Effector memory CD8-positive, alpha-beta T cell (primary cell): ENCODE measurements around the gene XK.

ENCODE experiments used
- ATAC-seq: fragments of 150-1000 bp; cut with Tn5 transposase; replicated peaks from 2 replicates; pipeline ENCODE4 v1.10.0; 2021; ENCODE audit warnings: mild to moderate bottlenecking, moderate library complexity
- DNase-seq, 3 experiments: peaks; one replicate each; pipeline ENCODE4 v3.0.0; 2021
- H3K27ac Mint-ChIP-seq, 2 donors: one replicate each; pipeline ENCODE4 v1.8.0; 2022; ENCODE audit warnings: mild to moderate bottlenecking in 2 of 2, mixed read lengths in 2 of 2, moderate library complexity in 2 of 2
- H3K27me3 Mint-ChIP-seq, 2 donors: one replicate each; pipeline ENCODE4 v1.8.0; 2022; ENCODE audit warnings: mixed read lengths in 2 of 2
- H3K36me3 Mint-ChIP-seq: one replicate; pipeline ENCODE4 v1.8.0; 2022; ENCODE audit warnings: mild to moderate bottlenecking, moderate library complexity, mixed read lengths; ENCODE audit not compliant: insufficient read depth
- H3K4me1 Mint-ChIP-seq, 2 donors: one replicate each; pipeline ENCODE4 v1.8.0; 2022; ENCODE audit warnings: low read depth in 2 of 2, mixed read lengths in 2 of 2
- H3K4me3 Mint-ChIP-seq, 2 donors: one replicate each; pipeline ENCODE4 v1.8.0; 2022; ENCODE audit warnings: mild to moderate bottlenecking in 2 of 2, mixed read lengths in 2 of 2, moderate library complexity in 2 of 2
- H3K9me3 Mint-ChIP-seq, 2 donors: one replicate each; pipeline ENCODE4 v1.8.0; 2022; ENCODE audit warnings: mixed read lengths in 2 of 2

XK gene

GRCh38 chrX:37692918-37693317 is 7.3 kb downstream of the XK start:
- no peaks in the 10 kb centered on the region for H3K36me3 Mint-ChIP-seq

GRCh38 chrX:37697169-37697760 is 11.7 kb downstream of the XK start:
- no peaks in the 10 kb centered on the region for H3K27me3 Mint-ChIP-seq
- H3K27ac Mint-ChIP-seq, result no peak overlapping the region
- H3K9me3 Mint-ChIP-seq, result no peaks in the 10 kb centered on the region
- DNase-seq, result no peak
- no peak overlapping the region for H3K4me3 Mint-ChIP-seq
- H3K4me1 Mint-ChIP-seq, result no peaks in the 10 kb centered on the region
- ATAC-seq, result no peak
- H3K36me3 Mint-ChIP-seq, result no peaks in the 10 kb centered on the region

More at GRCh38 chrX:37692918-37693317, 7.3 kb downstream of the XK start:
- DNase-seq, result no peak
- Mint-ChIP-seq H3K4me3 (no peak overlapping the region), H3K9me3 (no peaks in the 10 kb centered on the region), H3K27ac (no peak overlapping the region), H3K4me1 (no peaks in the 10 kb centered on the region), H3K27me3 (no peaks in the 10 kb centered on the region)
- no peak for ATAC-seq

GRCh38 chrX:37701588-37701987 is 16.0 kb downstream of the XK start:
- H3K36me3 Mint-ChIP-seq, result no peaks in the 10 kb centered on the region
- DNase-seq, result no peak
- no peaks in the 10 kb centered on the region for H3K27me3 Mint-ChIP-seq
- H3K4me1 Mint-ChIP-seq, result no peaks in the 10 kb centered on the region
- no peak overlapping the region for H3K27ac Mint-ChIP-seq
- H3K4me3 Mint-ChIP-seq, result no peak overlapping the region
- no peak for ATAC-seq
- H3K9me3 Mint-ChIP-seq, result no peaks in the 10 kb centered on the region

- no peak overlapping the region for H3K27ac Mint-ChIP-seq
- no peaks in the 10 kb centered on the region for H3K4me1 Mint-ChIP-seq
- H3K4me3 Mint-ChIP-seq, result no peak overlapping the region
- no peaks in the 10 kb centered on the region for H3K27me3 Mint-ChIP-seq
- no peaks in the 10 kb centered on the region for H3K9me3 Mint-ChIP-seq
- H3K36me3 Mint-ChIP-seq, result no peaks in the 10 kb centered on the region
- ATAC-seq, result no peak
- no peak for DNase-seq
These were observed 26.4 kb downstream of the XK start for GRCh38 chrX:37711991-37712390.

GRCh38 chrX:37712458-37712857 is 26.9 kb downstream of the XK start:
- no peaks in the 10 kb centered on the region for H3K27me3 Mint-ChIP-seq
- no peaks in the 10 kb centered on the region for H3K36me3 Mint-ChIP-seq
- H3K9me3 Mint-ChIP-seq, result no peaks in the 10 kb centered on the region
- no peaks in the 10 kb centered on the region for H3K4me1 Mint-ChIP-seq
- no peak for ATAC-seq
- H3K4me3 Mint-ChIP-seq, result no peak overlapping the region
- no peak for DNase-seq
- no peak overlapping the region for H3K27ac Mint-ChIP-seq

GRCh38 chrX:37714479-37714878 is 28.9 kb downstream of the XK start:
- Mint-ChIP-seq H3K4me3 (no peak overlapping the region), H3K9me3 (peaks cover 3 to 8% of the 10 kb centered on the region in 2 donors), H3K36me3 (no peaks in the 10 kb centered on the region), H3K27me3 (no peaks in the 10 kb centered on the region), H3K27ac (no peak overlapping the region), H3K4me1 (peaks cover 0 to 2% of the 10 kb centered on the region in 2 donors)
- no peak for DNase-seq
- ATAC-seq, result no peak

GRCh38 chrX:37716602-37717001 is 31.0 kb downstream of the XK start:
- H3K4me1 Mint-ChIP-seq, result peaks cover 0 to 2% of the 10 kb centered on the region in 2 donors

GRCh38 chrX:37717708-37718107 is 32.1 kb downstream of the XK start:
- H3K4me3 Mint-ChIP-seq, result no peak overlapping the region
- H3K4me1 Mint-ChIP-seq, result peaks cover 0 to 2% of the 10 kb centered on the region in 2 donors
- peaks cover 3 to 10% of the 10 kb centered on the region in 2 donors for H3K9me3 Mint-ChIP-seq
- peaks cover 0 to 6% of the 10 kb centered on the region in 2 donors for H3K27me3 Mint-ChIP-seq
- no peaks in the 10 kb centered on the region for H3K36me3 Mint-ChIP-seq
- ATAC-seq (no peak), DNase-seq (no peak)
- no peak overlapping the region for H3K27ac Mint-ChIP-seq

More at GRCh38 chrX:37716602-37717001, 31.0 kb downstream of the XK start:
- H3K27ac Mint-ChIP-seq, result no peak overlapping the region
- H3K4me3 Mint-ChIP-seq, result no peak overlapping the region
- ATAC-seq, result no peak
- H3K9me3 Mint-ChIP-seq, result peaks cover 3 to 10% of the 10 kb centered on the region in 2 donors
- H3K27me3 Mint-ChIP-seq, result no peaks in the 10 kb centered on the region
- H3K36me3 Mint-ChIP-seq, result no peaks in the 10 kb centered on the region
- no peak for DNase-seq

GRCh38 chrX:37722595-37722994 is 37.0 kb downstream of the XK start:
- no peaks in the 10 kb centered on the region for H3K36me3 Mint-ChIP-seq
- ATAC-seq (no peak), DNase-seq (no peak)
- H3K27me3 Mint-ChIP-seq, result peaks cover 6 to 7% of the 10 kb centered on the region in 2 donors
- H3K27ac Mint-ChIP-seq, result no peak overlapping the region
- peaks cover 3 to 10% of the 10 kb centered on the region in 2 donors for H3K9me3 Mint-ChIP-seq
- H3K4me3 Mint-ChIP-seq, result no peak overlapping the region
- H3K4me1 Mint-ChIP-seq, result peaks cover 0 to 2% of the 10 kb centered on the region in 2 donors

GRCh38 chrX:37726346-37726745 is 40.8 kb downstream of the XK start:
- DNase-seq, result no peak
- Mint-ChIP-seq H3K36me3 (no peaks in the 10 kb centered on the region), H3K27me3 (peaks cover 6 to 7% of the 10 kb centered on the region in 2 donors), H3K27ac (no peak overlapping the region), H3K4me1 (no peaks in the 10 kb centered on the region), H3K9me3 (no peaks in the 10 kb centered on the region), H3K4me3 (no peak overlapping the region)
- ATAC-seq, result no peak

GRCh38 chrX:37745354-37745753 is 59.8 kb downstream of the XK start:
- no peak overlapping the region for H3K4me3 Mint-ChIP-seq
- no peaks in the 10 kb centered on the region for H3K36me3 Mint-ChIP-seq
- peaks cover 11 to 14% of the 10 kb centered on the region in 2 donors for H3K4me1 Mint-ChIP-seq
- no peaks in the 10 kb centered on the region for H3K27me3 Mint-ChIP-seq
- H3K9me3 Mint-ChIP-seq, result no peaks in the 10 kb centered on the region
- H3K27ac Mint-ChIP-seq, result no peak overlapping the region
- DNase-seq (peak; percentile 66 to 74 (median 69)), ATAC-seq (peak; percentile 91)

- DNase-seq (no peak), ATAC-seq (peak; percentile 24)
- H3K4me3 Mint-ChIP-seq, result no peak overlapping the region
- H3K9me3 Mint-ChIP-seq, result no peaks in the 10 kb centered on the region
- H3K27me3 Mint-ChIP-seq, result no peaks in the 10 kb centered on the region
- no peaks in the 10 kb centered on the region for H3K36me3 Mint-ChIP-seq
- peak overlapping the region in 1 of 2 donors; percentile 57 for H3K27ac Mint-ChIP-seq
- peaks cover 11 to 14% of the 10 kb centered on the region in 2 donors for H3K4me1 Mint-ChIP-seq
These were observed 60.2 kb downstream of the XK start for GRCh38 chrX:37745835-37746217.

GRCh38 chrX:37746218-37746941 is 60.8 kb downstream of the XK start:
- Mint-ChIP-seq H3K36me3 (no peaks in the 10 kb centered on the region), H3K4me1 (peaks cover 11 to 14% of the 10 kb centered on the region in 2 donors), H3K4me3 (peak overlapping the region in 1 of 2 donors; percentile 19), H3K27ac (peak overlapping the region in 1 of 2 donors; percentile 57), H3K27me3 (no peaks in the 10 kb centered on the region), H3K9me3 (no peaks in the 10 kb centered on the region)
- ATAC-seq (peak; percentile 49), DNase-seq (no peak)

GRCh38 chrX:37746951-37747350 is 61.4 kb downstream of the XK start:
- peak overlapping the region in 1 of 2 donors; percentile 19 for H3K4me3 Mint-ChIP-seq
- no peaks in the 10 kb centered on the region for H3K36me3 Mint-ChIP-seq
- H3K27me3 Mint-ChIP-seq, result no peaks in the 10 kb centered on the region
- ATAC-seq (no peak), DNase-seq (no peak)
- H3K27ac Mint-ChIP-seq, result peak overlapping the region in 1 of 2 donors; percentile 57
- H3K9me3 Mint-ChIP-seq, result no peaks in the 10 kb centered on the region
- H3K4me1 Mint-ChIP-seq, result peaks cover 11 to 14% of the 10 kb centered on the region in 2 donors
